OCI-LY7 (cell line): ENCODE measurements around the gene TRIO.

Experiments
- CTCF ChIP-seq: fragments of 200-600 bp; sonication (generic); conservative IDR thresholded peaks from 2 replicates; pipeline ENCODE4 v1.5.1; 2014; ENCODE audit warnings: mild to moderate bottlenecking, antibody characterized with exemption, low read length, moderate library complexity, mixed read lengths
- EZH2phosphoT487 ChIP-seq: fragments of 200-600 bp; sonication (generic); IDR thresholded peaks from 2 replicates; pipeline ENCODE4 v1.6.1; 2018; ENCODE audit warnings: low read depth, borderline replicate concordance, mild to moderate bottlenecking, mixed run types, antibody characterized with exemption, low read length, moderate library complexity, mixed read lengths

GRCh38 chr5:14497311-14497710 is 354.2 kb downstream of the TRIO start:
- no peak for TF ChIP-seq CTCF
- TF ChIP-seq EZH2phosphoT487: no peak
